GM12865 (cell line): Measurements from ENCODE around the gene MPRIP.

Experiments
- DNase-seq: peaks from one replicate; pipeline ENCODE4 v3.0.0; 2010; ENCODE audit warnings: low read depth
- H3K4me3 ChIP-seq: 2 replicates; pipeline ENCODE4 v1.5.1; 2011; ENCODE audit warnings: mild to moderate bottlenecking, low read depth, low read length, control low read depth
- TF ChIP-seq, protein P1 (sequence below): IDR thresholded peaks from 2 replicates; pipeline ENCODE4 v1.5.1; 2011; ENCODE audit warnings: low read length, control low read depth, low read depth, inconsistent platforms; ENCODE audit not compliant: insufficient read depth; ENCODE audit errors: missing control alignments

Gene MPRIP

DNA sequence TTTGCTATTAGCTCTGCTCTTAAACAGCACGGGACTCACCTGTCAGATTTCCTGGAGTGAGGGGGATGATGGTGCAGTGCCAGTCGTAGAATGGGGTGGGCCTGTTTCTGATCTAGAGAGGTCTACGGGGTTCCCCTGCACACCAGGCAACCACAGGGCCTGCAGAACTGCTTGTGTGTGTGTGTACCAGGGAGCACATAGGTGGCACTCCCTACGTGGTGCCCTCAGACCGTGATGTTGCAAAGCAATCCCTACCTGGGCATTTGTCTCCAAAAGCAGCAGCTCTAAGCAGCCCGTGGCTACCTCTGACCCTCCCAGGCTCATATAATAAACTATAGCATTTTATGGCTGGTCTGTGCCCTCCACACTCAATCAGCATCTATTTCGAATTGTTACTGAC is 38.5 kb downstream of the MPRIP start:
- no peak overlapping the region for H3K4me3 ChIP-seq
- TF ChIP-seq, protein P1, sequence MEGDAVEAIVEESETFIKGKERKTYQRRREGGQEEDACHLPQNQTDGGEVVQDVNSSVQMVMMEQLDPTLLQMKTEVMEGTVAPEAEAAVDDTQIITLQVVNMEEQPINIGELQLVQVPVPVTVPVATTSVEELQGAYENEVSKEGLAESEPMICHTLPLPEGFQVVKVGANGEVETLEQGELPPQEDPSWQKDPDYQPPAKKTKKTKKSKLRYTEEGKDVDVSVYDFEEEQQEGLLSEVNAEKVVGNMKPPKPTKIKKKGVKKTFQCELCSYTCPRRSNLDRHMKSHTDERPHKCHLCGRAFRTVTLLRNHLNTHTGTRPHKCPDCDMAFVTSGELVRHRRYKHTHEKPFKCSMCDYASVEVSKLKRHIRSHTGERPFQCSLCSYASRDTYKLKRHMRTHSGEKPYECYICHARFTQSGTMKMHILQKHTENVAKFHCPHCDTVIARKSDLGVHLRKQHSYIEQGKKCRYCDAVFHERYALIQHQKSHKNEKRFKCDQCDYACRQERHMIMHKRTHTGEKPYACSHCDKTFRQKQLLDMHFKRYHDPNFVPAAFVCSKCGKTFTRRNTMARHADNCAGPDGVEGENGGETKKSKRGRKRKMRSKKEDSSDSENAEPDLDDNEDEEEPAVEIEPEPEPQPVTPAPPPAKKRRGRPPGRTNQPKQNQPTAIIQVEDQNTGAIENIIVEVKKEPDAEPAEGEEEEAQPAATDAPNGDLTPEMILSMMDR, result no peak

DNA sequence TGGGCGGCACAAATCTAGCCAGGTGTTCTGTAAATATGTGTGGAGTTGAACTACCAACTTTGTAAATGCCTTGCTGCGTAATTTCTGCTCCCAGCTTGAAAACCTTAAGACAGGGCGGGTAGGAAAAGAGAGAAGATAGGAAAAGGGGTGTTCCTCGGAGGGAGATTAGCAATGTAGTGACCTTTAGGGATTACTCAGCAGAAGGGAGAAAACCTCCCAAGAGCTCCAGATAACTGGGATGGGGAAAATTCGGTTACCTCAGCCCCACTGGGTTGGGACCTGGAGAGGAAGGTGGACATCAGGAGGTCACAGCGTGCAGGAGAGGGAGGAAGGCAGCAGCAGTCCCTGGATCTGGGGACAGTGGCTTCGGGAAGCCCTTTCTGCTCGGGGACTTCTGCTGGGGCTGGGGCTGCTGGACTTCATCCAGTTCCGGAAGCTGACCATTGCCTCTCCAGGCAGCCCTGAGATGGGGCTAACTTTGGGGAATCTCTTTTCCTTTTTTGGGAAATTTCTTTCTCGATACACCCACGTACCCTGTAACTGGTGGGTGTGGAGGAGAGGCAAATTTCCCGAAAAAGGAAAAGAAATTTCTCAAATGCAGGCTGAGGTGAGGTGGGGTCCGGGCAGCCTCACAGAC is 39.2 kb downstream of the MPRIP start:
- TF ChIP-seq, protein P1, result no peak
- no peak overlapping the region for H3K4me3 ChIP-seq
- no peak for DNase-seq

More for the DNA sequence above, 38.5 kb downstream of the MPRIP start:
- DNase-seq, result no peak

DNA sequence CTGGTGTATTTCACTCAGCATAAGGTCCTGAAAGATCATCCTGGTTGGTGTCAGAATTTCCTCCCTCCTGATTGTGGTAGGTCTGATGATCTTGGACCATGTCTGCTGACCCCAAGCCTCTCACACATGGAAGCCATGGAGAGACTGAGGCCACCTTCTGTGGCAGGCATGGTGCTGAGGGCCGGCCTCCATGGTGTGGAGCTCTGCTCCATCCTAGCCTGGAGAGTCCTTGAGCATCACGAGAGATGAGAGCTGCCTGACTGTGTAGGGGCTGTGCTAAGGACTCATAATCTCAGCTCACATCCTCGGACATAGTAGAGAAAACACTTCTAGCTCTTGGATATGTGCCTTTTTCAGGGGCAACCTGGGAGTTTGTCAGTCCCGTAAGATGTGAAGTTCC is 40.6 kb downstream of the MPRIP start:
- DNase-seq, result no peak
- no peak overlapping the region for H3K4me3 ChIP-seq
- TF ChIP-seq, protein P1, result no peak

DNA sequence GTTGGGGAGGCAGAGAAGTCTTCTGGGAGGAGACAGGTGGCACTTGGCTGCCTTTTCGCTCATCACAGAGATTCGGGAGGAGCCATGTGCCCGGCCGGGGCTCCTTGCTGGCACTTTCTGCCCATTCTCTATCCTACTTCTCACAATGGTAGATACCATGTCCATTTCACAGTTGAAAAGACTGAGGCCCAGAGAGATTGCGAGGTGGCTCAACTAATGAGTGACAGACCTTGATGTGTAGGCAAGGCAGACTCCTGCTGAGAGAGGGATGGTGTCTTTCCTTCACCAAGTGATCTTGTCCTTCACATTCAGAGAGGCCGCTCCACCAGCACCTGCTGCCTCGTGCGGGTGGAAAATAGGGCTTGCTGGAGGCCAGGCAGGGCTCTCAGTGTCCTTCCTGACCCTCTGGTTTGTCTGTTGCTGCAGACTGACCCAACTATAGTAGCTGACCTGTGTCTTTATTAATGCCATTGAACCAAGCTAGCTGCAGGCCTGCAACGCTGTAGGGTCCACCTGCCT is 42.1 kb downstream of the MPRIP start:
- no peak for DNase-seq
- TF ChIP-seq, protein P1, result no peak
- no peak overlapping the region for H3K4me3 ChIP-seq

DNA sequence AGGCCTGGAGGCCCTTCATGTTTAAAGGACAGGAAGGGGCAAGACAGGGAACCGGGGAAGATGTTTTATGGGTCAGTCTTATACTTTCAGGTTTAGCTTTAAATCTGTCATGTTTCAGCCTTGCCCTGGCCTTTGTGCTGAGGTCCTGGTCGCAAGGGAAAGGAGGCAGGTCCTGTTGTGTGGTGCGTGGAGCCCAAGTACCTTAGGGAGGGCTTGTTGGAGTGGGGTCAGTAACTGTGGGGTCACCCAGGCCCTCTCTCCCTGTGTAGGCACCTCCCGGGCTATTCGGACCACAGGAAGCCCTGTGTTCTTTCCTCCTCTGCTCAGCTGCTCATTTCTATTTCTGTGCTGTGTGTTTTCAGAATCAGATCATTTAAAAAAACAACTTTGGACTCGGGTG is 42.7 kb downstream of the MPRIP start:
- TF ChIP-seq, protein P1, result no peak
- no peak overlapping the region for H3K4me3 ChIP-seq
- DNase-seq, result no peak

DNA sequence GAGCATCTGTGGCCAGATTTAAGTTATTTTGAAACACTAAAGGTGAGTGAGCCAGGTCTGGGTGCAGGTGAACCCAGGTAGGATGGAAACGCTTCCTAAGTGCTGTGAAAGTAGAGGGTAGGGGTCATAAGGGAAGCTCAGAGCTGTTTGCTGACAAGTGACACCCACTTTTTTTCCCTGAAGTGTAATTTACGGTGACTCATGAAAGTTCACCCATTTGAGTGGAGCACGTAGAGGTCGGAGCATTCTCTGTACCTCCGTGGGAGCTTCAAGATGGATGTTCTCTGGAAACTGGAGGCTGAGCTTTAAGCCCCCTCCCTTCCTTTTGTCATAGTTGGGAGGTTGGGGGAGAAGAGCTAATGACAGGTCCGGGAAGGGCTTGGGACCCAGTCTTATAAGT is 44.3 kb downstream of the MPRIP start:
- H3K4me3 ChIP-seq, result no peak overlapping the region
- TF ChIP-seq, protein P1, result no peak
- DNase-seq, result no peak
